ENCODE data around the gene GLI1. TPM values are rescaled to one million over a fixed set of nuclear protein-coding genes. Genes with fewer than 3 reads are reported as not detected.
"Not testable (repeated sequence)": the region's sequence is repeated elsewhere in the genome, so short reads cannot be mapped to it uniquely, and the experiment has no call there.

GLI1 gene
- total and polyA plus RNA-seq, 10 donors: 0.46 to 3.6 (median 1.0) TPM

DNA sequence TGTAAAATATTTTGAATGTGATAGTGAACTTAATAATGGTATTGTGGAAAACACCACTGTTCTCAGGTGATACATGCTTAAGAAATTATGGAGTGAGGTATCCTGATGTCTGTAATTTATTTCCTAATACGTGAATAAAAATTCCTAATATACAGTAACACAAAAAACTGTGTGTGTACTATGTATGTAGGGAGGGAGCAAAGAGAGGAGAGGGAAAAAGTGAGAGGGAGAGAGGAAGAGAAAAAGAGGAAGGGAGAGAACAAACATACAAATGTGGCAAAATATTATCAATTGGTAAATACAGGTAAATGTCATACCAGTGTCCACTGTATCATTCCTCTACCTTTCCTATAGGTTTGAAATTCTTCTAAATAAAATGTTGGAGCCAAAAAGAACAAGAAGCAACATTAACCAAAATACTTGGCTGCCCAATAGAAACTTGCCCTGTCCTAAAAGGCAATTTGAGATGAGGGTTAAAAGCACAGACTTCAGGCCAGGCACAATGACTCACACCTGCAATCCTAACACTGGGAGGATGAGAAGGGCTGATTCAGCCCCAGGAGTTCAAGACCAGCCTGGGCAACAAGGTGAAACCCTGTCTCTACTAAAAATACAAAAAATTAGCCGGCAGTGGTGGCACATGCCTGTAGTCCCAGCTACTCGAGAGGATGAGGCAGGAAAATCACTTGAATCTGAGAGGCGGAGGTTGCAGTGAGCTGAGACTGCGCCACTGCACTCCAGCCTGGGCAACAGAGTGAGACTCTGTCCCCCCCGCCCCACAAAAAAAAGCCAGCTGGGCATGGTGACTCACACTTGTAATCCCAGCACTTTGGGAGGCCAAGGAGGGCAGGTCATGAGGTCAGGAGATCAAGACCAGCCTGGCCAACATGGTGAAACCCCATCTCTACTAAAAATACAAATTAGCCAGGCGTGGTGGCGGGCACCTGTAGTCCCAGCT, 43.3 kb upstream of the GLI1 start:
- no peaks in the 10 kb centered on the region for H3K9me3 ChIP-seq
- peaks cover 0 to 36% (median under 1%) of the 10 kb centered on the region in 6 donors for H3K36me3 ChIP-seq
- WGBS, 5 donors: 88 to 98% (median 90%) methylated on average over 8 of the region's 8 CpGs
- intact Hi-C loops (cut with DNase I; ENCODE audit: low total_unique reads): no loop called here
- TF ChIP-seq POLR2AphosphoS5 (IDR thresholded peaks at IDR 0.05): no peak
- TF ChIP-seq POLR2A (IDR thresholded peaks at IDR 0.05): no peak
- TF ChIP-seq, protein P1, sequence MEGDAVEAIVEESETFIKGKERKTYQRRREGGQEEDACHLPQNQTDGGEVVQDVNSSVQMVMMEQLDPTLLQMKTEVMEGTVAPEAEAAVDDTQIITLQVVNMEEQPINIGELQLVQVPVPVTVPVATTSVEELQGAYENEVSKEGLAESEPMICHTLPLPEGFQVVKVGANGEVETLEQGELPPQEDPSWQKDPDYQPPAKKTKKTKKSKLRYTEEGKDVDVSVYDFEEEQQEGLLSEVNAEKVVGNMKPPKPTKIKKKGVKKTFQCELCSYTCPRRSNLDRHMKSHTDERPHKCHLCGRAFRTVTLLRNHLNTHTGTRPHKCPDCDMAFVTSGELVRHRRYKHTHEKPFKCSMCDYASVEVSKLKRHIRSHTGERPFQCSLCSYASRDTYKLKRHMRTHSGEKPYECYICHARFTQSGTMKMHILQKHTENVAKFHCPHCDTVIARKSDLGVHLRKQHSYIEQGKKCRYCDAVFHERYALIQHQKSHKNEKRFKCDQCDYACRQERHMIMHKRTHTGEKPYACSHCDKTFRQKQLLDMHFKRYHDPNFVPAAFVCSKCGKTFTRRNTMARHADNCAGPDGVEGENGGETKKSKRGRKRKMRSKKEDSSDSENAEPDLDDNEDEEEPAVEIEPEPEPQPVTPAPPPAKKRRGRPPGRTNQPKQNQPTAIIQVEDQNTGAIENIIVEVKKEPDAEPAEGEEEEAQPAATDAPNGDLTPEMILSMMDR (IDR thresholded peaks at IDR 0.05 in 8 of 11, conservative IDR thresholded peaks at IDR 0.05 in 3 of 11): no peak
- no peak overlapping the region for H3K27ac ChIP-seq
- no peak overlapping the region for H3K4me3 ChIP-seq
- peaks cover 0 to 51% (median 14%) of the 10 kb centered on the region in 6 donors for H3K4me1 ChIP-seq
- no peak for DNase-seq
- H3K27me3 ChIP-seq (replicated peaks in 1 of 7): no peaks in the 10 kb centered on the region

DNA sequence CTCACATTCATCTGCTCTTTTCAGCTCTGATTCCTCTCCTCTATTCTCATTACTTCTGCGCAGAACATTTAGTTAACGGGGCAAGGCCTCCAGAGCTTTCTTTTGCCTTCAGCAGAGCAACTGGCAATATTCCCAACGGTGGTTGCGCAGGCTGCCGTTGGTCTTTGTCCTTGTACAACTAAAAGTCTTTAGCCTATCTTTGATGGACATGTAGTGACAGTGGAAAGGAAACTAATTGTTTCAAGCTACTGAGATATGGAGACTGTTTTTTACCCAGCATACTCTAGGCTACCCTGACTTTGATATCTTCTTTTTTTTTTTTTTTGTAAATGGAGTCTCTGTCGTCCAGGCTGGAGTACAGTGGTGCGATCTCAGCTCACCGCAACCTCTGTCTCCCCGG, 41.3 kb upstream of the GLI1 start:
- Histone ChIP-seq H3K4me1 (peaks cover 0 to 47% (median 14%) of the 10 kb centered on the region in 6 donors), H3K27ac (no peak overlapping the region), H3K4me3 (no peak overlapping the region), H3K9me3 (no peaks in the 10 kb centered on the region), H3K36me3 (peaks cover 0 to 42% (median 10%) of the 10 kb centered on the region in 6 donors), H3K27me3 (replicated peaks in 1 of 7) (no peaks in the 10 kb centered on the region)
- intact Hi-C loops (cut with DNase I; ENCODE audit: low total_unique reads): no loop called here
- DNase-seq: no peak
- 81 to 91% (median 85%) methylated on average over 9 of the region's 9 CpGs for WGBS, 5 donors
- TF ChIP-seq POLR2A (IDR thresholded peaks at IDR 0.05) (no peak), POLR2AphosphoS5 (IDR thresholded peaks at IDR 0.05) (no peak)
- TF ChIP-seq, protein P1 (IDR thresholded peaks at IDR 0.05 in 8 of 11, conservative IDR thresholded peaks at IDR 0.05 in 3 of 11): no peak

DNA sequence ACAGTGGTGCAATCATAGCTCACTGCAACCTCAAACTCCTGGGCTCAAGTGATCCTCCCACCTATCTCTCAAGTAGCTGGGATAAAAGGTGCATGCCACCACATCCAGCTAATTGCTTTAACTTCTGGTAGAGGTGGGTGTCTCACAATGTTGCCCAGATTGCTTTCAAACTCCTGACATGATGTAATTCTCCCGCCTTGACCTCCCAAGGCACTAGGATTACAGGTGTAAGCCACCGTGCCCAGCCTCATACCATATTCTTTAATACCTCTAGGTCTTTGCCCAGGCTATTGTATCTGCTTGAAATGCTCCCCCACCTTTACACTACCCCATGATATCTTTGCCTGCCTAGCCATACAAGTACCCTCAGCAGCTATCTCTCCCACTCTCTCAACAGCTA, 40.1 kb upstream of the GLI1 start:
- Histone ChIP-seq H3K4me1 (peaks cover 0 to 43% (median 14%) of the 10 kb centered on the region in 6 donors), H3K9me3 (no peaks in the 10 kb centered on the region), H3K36me3 (peaks cover 0 to 53% (median 12%) of the 10 kb centered on the region in 6 donors), H3K4me3 (no peak overlapping the region), H3K27me3 (replicated peaks in 1 of 7) (no peaks in the 10 kb centered on the region), H3K27ac (no peak overlapping the region)
- intact Hi-C loops (cut with DNase I; ENCODE audit: low total_unique reads): no loop called here
- TF ChIP-seq, protein P1 (IDR thresholded peaks at IDR 0.05 in 8 of 11, conservative IDR thresholded peaks at IDR 0.05 in 3 of 11): no peak
- TF ChIP-seq POLR2A (IDR thresholded peaks at IDR 0.05) (no peak), POLR2AphosphoS5 (IDR thresholded peaks at IDR 0.05) (no peak)
- no peak for DNase-seq
- WGBS, 5 donors: 90 to 98% (median 97%) methylated on average over 2 of the region's 2 CpGs

DNA sequence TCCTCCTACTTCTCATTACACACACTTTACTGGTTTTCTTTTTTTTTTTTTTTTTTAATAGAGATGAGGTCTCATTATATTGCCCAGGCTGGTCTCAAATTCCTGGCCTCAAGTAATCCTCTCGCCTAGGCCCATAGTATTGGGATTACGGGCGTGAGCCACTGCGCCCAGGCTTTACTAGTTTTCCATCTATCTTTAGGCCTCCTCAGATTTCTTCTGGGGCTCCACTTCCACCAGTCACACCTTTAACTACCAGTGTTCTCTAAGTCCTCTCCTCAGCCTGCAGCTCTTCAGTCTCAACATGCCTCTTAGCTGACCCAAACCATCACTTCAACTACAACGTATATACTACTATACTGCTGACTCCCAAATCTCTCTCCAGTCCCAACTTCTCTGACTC, 39.1 kb upstream of the GLI1 start:
- WGBS, 5 donors: 94 to 98% (median 97%) methylated on average over 5 of the region's 5 CpGs
- no peak for DNase-seq
- H3K4me1 ChIP-seq: peaks cover 0 to 33% (median 13%) of the 10 kb centered on the region in 6 donors
- H3K4me3 ChIP-seq: no peak overlapping the region
- TF ChIP-seq POLR2AphosphoS5 (IDR thresholded peaks at IDR 0.05): no peak
- TF ChIP-seq, protein P1 (IDR thresholded peaks at IDR 0.05 in 8 of 11, conservative IDR thresholded peaks at IDR 0.05 in 3 of 11): no peak
- peaks cover 0 to 63% (median 12%) of the 10 kb centered on the region in 6 donors for H3K36me3 ChIP-seq
- H3K9me3 ChIP-seq: no peaks in the 10 kb centered on the region
- intact Hi-C loops (cut with DNase I; ENCODE audit: low total_unique reads): no loop called here
- no peaks in the 10 kb centered on the region for H3K27me3 ChIP-seq (replicated peaks in 1 of 7)
- no peak overlapping the region for H3K27ac ChIP-seq

DNA sequence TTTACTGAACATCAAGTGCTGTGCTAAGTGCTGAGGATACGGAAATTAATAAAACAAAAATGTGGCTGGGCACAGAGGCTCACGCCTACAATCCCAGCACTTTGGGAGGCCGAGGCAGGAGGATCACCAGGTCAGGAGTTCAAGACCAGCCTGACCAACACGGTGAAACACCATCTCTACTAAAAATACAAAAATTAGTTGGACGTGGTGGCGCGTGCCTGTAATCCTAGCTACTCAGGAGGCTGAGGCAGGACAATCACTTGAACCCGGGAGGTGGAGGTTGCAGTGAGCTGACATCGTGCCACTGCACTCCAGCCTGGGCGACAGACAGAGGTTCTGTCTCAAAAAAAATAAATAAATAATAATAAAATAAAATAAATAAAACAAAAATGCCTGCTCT, 32.6 kb upstream of the GLI1 start:
- H3K4me3 ChIP-seq; DNase-seq; H3K9me3 ChIP-seq; H3K27me3 ChIP-seq (replicated peaks in 1 of 7); intact Hi-C loops (cut with DNase I; ENCODE audit: low total_unique reads); H3K27ac ChIP-seq: not testable (repeated sequence)
- 96 to 98% (median 97%) methylated on average over 10 of the region's 10 CpGs for WGBS, 5 donors
- H3K4me1 ChIP-seq: peaks cover 0 to 32% (median 26%) of the 10 kb centered on the region in 6 donors
- peaks cover 0 to 41% (median 9%) of the 10 kb centered on the region in 6 donors for H3K36me3 ChIP-seq
